HepG2 (cell line): Measurements from ENCODE around the gene PIH1D2. TPM values are rescaled to one million over a fixed set of nuclear protein-coding genes. Genes with fewer than 3 reads are reported as not detected.

ENCODE experiments used
- CEBPG ChIP-seq: IDR thresholded peaks from 2 replicates; pipeline ENCODE4 v1.6.1; 2016
- CTCF ChIP-seq: sonication (generic); formaldehyde crosslinking; IDR thresholded peaks from 2 replicates; pipeline ENCODE4 v1.5.0; 2020; ENCODE audit warnings: mild to moderate bottlenecking, missing genetic modification reagents, moderate library complexity
- E2F1 ChIP-seq: sonication (generic); formaldehyde crosslinking; IDR thresholded peaks from 2 replicates; pipeline ENCODE4 v1.5.0; 2020; ENCODE audit warnings: missing genetic modification reagents
- FOXP1 ChIP-seq, 2 experiments: fragments of 450-650 bp in 1 of 2; IDR thresholded peaks; 2 replicates each; pipeline ENCODE4 v1.6.1; 2017 to 2018; ENCODE audit warnings: antibody characterized with exemption in 1 of 2
- MAFG ChIP-seq: sonication (generic); formaldehyde crosslinking; IDR thresholded peaks from 2 replicates; pipeline ENCODE4 v1.5.1; 2020; ENCODE audit warnings: mild to moderate bottlenecking, missing genetic modification reagents
- SIN3B ChIP-seq: fragments of 150-350 bp; IDR thresholded peaks from 2 replicates; pipeline ENCODE4 v1.6.1; 2014; ENCODE audit warnings: low read length
- SRSF1 ChIP-seq: fragments of 200-400 bp; formaldehyde crosslinking; optimal IDR thresholded peaks from 2 replicates; pipeline ENCODE3; 2017; ENCODE audit warnings: mild to moderate bottlenecking, low read depth, low read length, moderate library complexity
- THAP9 ChIP-seq: sonication (generic); formaldehyde crosslinking; IDR thresholded peaks from 2 replicates; pipeline ENCODE4; 2020; ENCODE audit warnings: missing genetic modification reagents, mild to moderate bottlenecking, borderline replicate concordance
- YEATS2 ChIP-seq: sonication (generic); formaldehyde crosslinking; IDR thresholded peaks from 2 replicates; pipeline ENCODE4 v1.4.0; 2020; ENCODE audit warnings: missing genetic modification reagents, borderline replicate concordance
- ZBTB14 ChIP-seq: sonication (generic); formaldehyde crosslinking; IDR thresholded peaks from 2 replicates; pipeline ENCODE4 v1.4.0; 2020; ENCODE audit warnings: missing genetic modification reagents
- ZIK1 ChIP-seq: sonication (generic); formaldehyde crosslinking; IDR thresholded peaks from 2 replicates; pipeline ENCODE4 v1.5.0; 2020; ENCODE audit warnings: mild to moderate bottlenecking, low read depth, missing genetic modification reagents, borderline replicate concordance
- ZNF503 ChIP-seq: sonication (generic); formaldehyde crosslinking; IDR thresholded peaks from 2 replicates; pipeline ENCODE4 v1.4.0; 2020; ENCODE audit warnings: missing genetic modification reagents
- ZNF550 ChIP-seq: sonication (generic); formaldehyde crosslinking; IDR thresholded peaks from 2 replicates; pipeline ENCODE4 v1.4.0; 2020; ENCODE audit warnings: mild to moderate bottlenecking, missing genetic modification reagents, borderline replicate concordance
- ZNF687 ChIP-seq: sonication (generic); formaldehyde crosslinking; IDR thresholded peaks from 2 replicates; pipeline ENCODE4 v1.5.1; 2020; ENCODE audit warnings: mild to moderate bottlenecking, missing genetic modification reagents, moderate library complexity
- polyA plus RNA-seq, 8 experiments: library from polyadenylated mRNA; depleted of rRNA in 3 of 8; stranded (reverse) in 7 of 8; unstranded in 1 of 8; fragments of >200 nt; fragmentation: Illumina TruSeq in 4 of 8; extraction: Trizol in 4 of 8; gene quantifications; 2 replicates each; pipeline versions ENCODE4 v1.2.1 to v1.2.3, GENCODE V29; 2011 to 2016; ENCODE audit warnings: low read depth in 4 of 8, missing spikeins in 1 of 8, mixed read lengths in 1 of 8; ENCODE audit not compliant: insufficient read depth in 1 of 8
- total RNA-seq, 5 experiments: library from RNA; depleted of rRNA; stranded (reverse); fragments of >200 nt; fragmentation: Illumina TruSeq; extraction: Trizol; gene quantifications; 2 replicates each; pipeline ENCODE4 v1.2.3, GENCODE V29; 2016; ENCODE audit warnings: low read depth in 1 of 5

Gene PIH1D2
- total and polyA plus RNA-seq, 2 of the 13 experiments (the other 11 are each of a cell fraction or from before 2014, with no cell fraction given), result 0.49 to 2.7 TPM

- TF ChIP-seq E2F1 (CRISPR knock-in tag), result peak; percentile 50; the same call in 1 of the 2 replicates
- TF ChIP-seq SRSF1, result peak; percentile 68
- no peak; the same call in 1 of the 2 replicates for TF ChIP-seq ZIK1 (CRISPR knock-in tag)
- TF ChIP-seq ZNF503 (CRISPR knock-in tag), result 0 out of 2 replicates have a peak, but pooled peaks have one; percentile 41
- TF ChIP-seq ZBTB14 (CRISPR knock-in tag), result no peak
- TF ChIP-seq SIN3B, result peak; percentile 81
- peak; percentile 98 for TF ChIP-seq THAP9 (CRISPR knock-in tag)
- peak; percentile 94 for TF ChIP-seq ZNF687
- TF ChIP-seq CTCF, result peak; percentile 52
- TF ChIP-seq MAFG, result no peak
- TF ChIP-seq FOXP1 (IDR thresholded peaks at IDR 0.05), result no peak
- peak; percentile 41; the same call in 1 of the 2 replicates for TF ChIP-seq FOXP1 (CRISPR knock-in tag; IDR thresholded peaks at IDR 0.05)
- peak; percentile 33; the same call in 1 of the 2 replicates for TF ChIP-seq CEBPG (CRISPR knock-in tag)
- 0 out of 2 replicates have a peak, but pooled peaks have one; percentile 41 for TF ChIP-seq ZNF550
- peak; percentile 93; the same call in 1 of the 2 replicates for TF ChIP-seq YEATS2
Observed at GRCh38 chr11:112086422-112087191, 12.8 kb upstream of the PIH1D2 start, which contains the start of the genes SDHD and TIMM8B (continued).
